GM12878 (cell line): ENCODE data around the gene LRRIQ1. TPM values are rescaled to one million over a fixed set of nuclear protein-coding genes. Genes with fewer than 3 reads are reported as not detected.

Source experiments
- ATAC-seq: fragments of 200-7000 bp; cut with Tn5 transposase; 3 replicates; pipeline ENCODE4 v1.9.1; 2020; ENCODE audit warnings: mild to moderate bottlenecking, moderate library complexity
- BruUV-seq: library from RNA; stranded (reverse); fragments of 400-500 nt; replicated peaks from 2 replicates; lab custom pipeline; 2021; lab: Mats Ljungman, UMichigan
- CTCF ChIA-PET: fragments of 300-600 bp; sonication (Branson Sonifier 250); formaldehyde crosslinking; extraction: SDS; loops from one replicate; lab custom pipeline; 2021; ENCODE audit warnings: inconsistent platforms; lab: Yijun Ruan, JAX
- POLR2A ChIA-PET: fragments of 350-600 bp; formaldehyde crosslinking; extraction: SDS; loops from one replicate; lab custom pipeline; 2021; ENCODE audit warnings: inconsistent platforms; lab: Charles Lee
- RAD21 ChIA-PET: fragments of 300-600 bp; sonication (Branson Sonifier 250); formaldehyde crosslinking; loops from one replicate; lab custom pipeline; 2023; ENCODE audit warnings: antibody characterized with exemption; ENCODE audit not compliant: unreplicated experiment; lab: Charles Lee
- SMC1A ChIA-PET: fragments of 300-600 bp; sonication (Branson Sonifier 250); formaldehyde crosslinking; loops from one replicate; lab custom pipeline; 2023; ENCODE audit not compliant: unreplicated experiment, uncharacterized antibody; lab: Charles Lee
- DNase-seq: peaks from one replicate; pipeline ENCODE4 v3.0.0-alpha.2; 2011; ENCODE audit warnings: low read depth, low spot score
- FAIRE-seq: peaks from 3 replicates; lab custom pipeline; 2011; peaks lifted over from hg19 to GRCh38; lab: Jason Lieb, UNC
- H2AFZ ChIP-seq: 2 replicates; pipeline ENCODE4 v1.6.0; 2011; ENCODE audit warnings: low read depth, low read length, control low read depth; ENCODE audit not compliant: control insufficient read depth
- H3K27ac ChIP-seq: 2 replicates; pipeline ENCODE4 v1.5.1; 2011; ENCODE audit warnings: control low read depth; ENCODE audit not compliant: control insufficient read depth, insufficient read depth
- H3K27me3 ChIP-seq, 2 experiments: replicated peaks in 1 of 2; 2 replicates each; pipeline versions ENCODE4 v1.6.0 to v1.6.1; 2011; ENCODE audit warnings: low read length in 1 of 2; ENCODE audit not compliant: control insufficient read depth in 2 of 2, insufficient read depth in 2 of 2
- H3K36me3 ChIP-seq, 2 experiments: 2 replicates each; pipeline ENCODE4 v1.5.1; 2011; ENCODE audit warnings: low read length in 1 of 2; ENCODE audit not compliant: control insufficient read depth in 2 of 2, insufficient read depth in 2 of 2
- H3K4me1 ChIP-seq: 2 replicates; pipeline ENCODE4 v1.6.1; 2011; ENCODE audit warnings: mild to moderate bottlenecking, low read length, moderate library complexity, mixed read lengths; ENCODE audit not compliant: control insufficient read depth, insufficient read depth
- H3K4me2 ChIP-seq: 2 replicates; pipeline ENCODE4 v1.6.0; 2011; ENCODE audit warnings: control low read depth; ENCODE audit not compliant: control insufficient read depth, insufficient read depth
- H3K4me3 ChIP-seq: fragments of 200-600 bp; sonication (generic); 2 replicates; pipeline ENCODE4 v1.5.1; 2016
- H3K79me2 ChIP-seq: 2 replicates; pipeline ENCODE4 v1.6.0; 2011; ENCODE audit warnings: low read length; ENCODE audit not compliant: control insufficient read depth, insufficient read depth
- H3K9ac ChIP-seq: 2 replicates; pipeline ENCODE4 v1.8.0; 2011; ENCODE audit warnings: low read length, control low read depth, mixed read lengths; ENCODE audit not compliant: control insufficient read depth, insufficient read depth
- H3K9me3 ChIP-seq: replicated peaks from 3 replicates; pipeline ENCODE4 v1.5.1; 2011; ENCODE audit warnings: mild to moderate bottlenecking, low read length; ENCODE audit not compliant: control insufficient read depth, insufficient read depth
- H4K20me1 ChIP-seq: 2 replicates; pipeline ENCODE4 v1.6.0; 2011; ENCODE audit not compliant: control insufficient read depth, insufficient read depth
- ASH2L ChIP-seq: fragments of 300-600, 200-600 bp; sonication (generic); IDR thresholded peaks from 2 replicates; pipeline ENCODE4 v1.6.1; 2017; ENCODE audit warnings: low read depth, mild to moderate bottlenecking, borderline replicate concordance
- HDAC2 ChIP-seq: fragments of 200-600 bp; sonication (generic); IDR thresholded peaks from 2 replicates; pipeline ENCODE4 v1.6.1; 2017
- NFIC ChIP-seq: IDR thresholded peaks from 2 replicates; pipeline ENCODE4 v1.6.1; 2012; ENCODE audit warnings: low read depth, mild to moderate bottlenecking, inconsistent platforms, low read length, moderate library complexity
- PAX8 ChIP-seq: fragments of 450-650 bp; IDR thresholded peaks from 2 replicates; pipeline ENCODE4 v1.6.1; 2017; ENCODE audit warnings: mild to moderate bottlenecking, moderate library complexity
- RELA ChIP-seq: fragments of 450-650 bp; IDR thresholded peaks from 2 replicates; pipeline ENCODE4 v1.8.0; 2014; ENCODE audit warnings: borderline replicate concordance; ENCODE audit not compliant: partially characterized antibody
- SIX5 ChIP-seq: IDR thresholded peaks from 2 replicates; pipeline ENCODE4 v1.6.1; 2011; ENCODE audit warnings: mild to moderate bottlenecking, low read depth, low read length, moderate library complexity; ENCODE audit not compliant: severe bottlenecking
- ZNF217 ChIP-seq: fragments of 450-650 bp; IDR thresholded peaks from 2 replicates; pipeline ENCODE4 v1.6.1; 2017; ENCODE audit warnings: antibody characterized with exemption, mild to moderate bottlenecking
- ZZZ3 ChIP-seq: IDR thresholded peaks from 2 replicates; pipeline ENCODE4 v1.6.1; 2011; ENCODE audit warnings: low read depth; ENCODE audit not compliant: control insufficient read depth, insufficient read length
- in situ Hi-C: fragments of 300-500 bp; cut with MboI; formaldehyde crosslinking; loops from 9 replicates; pipeline ENCODE4 v1.14.3; 2018; ENCODE audit warnings: mixed read lengths
- intact Hi-C: fragments of 100-400 bp; cut with micrococcal nuclease; formaldehyde crosslinking; loops from one replicate; pipeline ENCODE4 v1.14.2; 2022; ENCODE audit not compliant: unreplicated experiment
- polyA plus RNA-seq, 11 experiments: library from polyadenylated mRNA; depleted of rRNA in 4 of 11; unstranded in 6 of 11; stranded (reverse) in 5 of 11; fragments of >200 nt; fragmentation: Nextera tagmentation in 4 of 11; fragmentation: Illumina TruSeq in 1 of 11; extraction: Ambion mirVana in 4 of 11; extraction: Trizol in 1 of 11; gene quantifications; 1 replicate in 1 of 11; 2 replicates in 10 of 11; pipeline versions ENCODE4 v1.2.1 to v1.2.3, GENCODE V29; 2011 to 2016; ENCODE audit warnings: inconsistent platforms in 2 of 11, missing spikeins in 2 of 11, low read depth in 1 of 11
- total RNA-seq, 4 experiments: library from RNA; depleted of rRNA in 3 of 4; stranded (reverse); fragments of >200 nt in 3 of 4; fragmentation: Illumina TruSeq in 1 of 4; extraction: Trizol in 1 of 4; gene quantifications; 2 replicates each; pipeline versions ENCODE4 v1.2.1 to v1.2.3, GENCODE V29; 2013 to 2021
- TF ChIP-seq, protein P1 (sequence below): fragments of 450-650 bp; IDR thresholded peaks from 2 replicates; pipeline ENCODE4 v1.6.1; 2016; ENCODE audit warnings: mild to moderate bottlenecking

Gene LRRIQ1
- total and polyA plus RNA-seq, 10 of the 15 experiments (the other 5 are each of a cell fraction or from before 2014, with no cell fraction given): 0.14 to 0.45 (median 0.37) TPM; not detected in 4

DNA sequence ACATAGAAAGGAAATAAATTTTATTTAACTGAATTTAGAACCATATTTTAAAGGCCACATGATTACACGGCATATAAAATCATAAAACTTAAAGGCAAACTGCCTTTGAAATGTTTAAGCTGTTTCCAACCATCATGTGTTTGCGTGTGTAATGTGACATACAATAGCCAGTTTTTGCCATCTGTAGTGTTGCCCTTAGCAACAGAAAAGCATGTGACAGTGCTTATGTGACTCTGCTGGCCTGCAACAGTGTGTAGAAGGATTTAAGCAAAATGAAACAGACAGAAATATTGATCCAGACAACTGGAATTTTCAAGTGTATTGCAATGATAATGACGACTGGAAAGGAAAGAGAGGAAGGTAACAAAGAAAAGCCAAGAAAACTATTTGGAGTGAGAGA, 49.6 kb upstream of the LRRIQ1 start (continued):
- TF ChIP-seq, protein P1, sequence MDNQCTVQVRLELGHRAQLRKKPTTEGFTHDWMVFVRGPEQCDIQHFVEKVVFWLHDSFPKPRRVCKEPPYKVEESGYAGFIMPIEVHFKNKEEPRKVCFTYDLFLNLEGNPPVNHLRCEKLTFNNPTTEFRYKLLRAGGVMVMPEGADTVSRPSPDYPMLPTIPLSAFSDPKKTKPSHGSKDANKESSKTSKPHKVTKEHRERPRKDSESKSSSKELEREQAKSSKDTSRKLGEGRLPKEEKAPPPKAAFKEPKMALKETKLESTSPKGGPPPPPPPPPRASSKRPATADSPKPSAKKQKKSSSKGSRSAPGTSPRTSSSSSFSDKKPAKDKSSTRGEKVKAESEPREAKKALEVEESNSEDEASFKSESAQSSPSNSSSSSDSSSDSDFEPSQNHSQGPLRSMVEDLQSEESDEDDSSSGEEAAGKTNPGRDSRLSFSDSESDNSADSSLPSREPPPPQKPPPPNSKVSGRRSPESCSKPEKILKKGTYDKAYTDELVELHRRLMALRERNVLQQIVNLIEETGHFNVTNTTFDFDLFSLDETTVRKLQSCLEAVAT: no peak

DNA sequence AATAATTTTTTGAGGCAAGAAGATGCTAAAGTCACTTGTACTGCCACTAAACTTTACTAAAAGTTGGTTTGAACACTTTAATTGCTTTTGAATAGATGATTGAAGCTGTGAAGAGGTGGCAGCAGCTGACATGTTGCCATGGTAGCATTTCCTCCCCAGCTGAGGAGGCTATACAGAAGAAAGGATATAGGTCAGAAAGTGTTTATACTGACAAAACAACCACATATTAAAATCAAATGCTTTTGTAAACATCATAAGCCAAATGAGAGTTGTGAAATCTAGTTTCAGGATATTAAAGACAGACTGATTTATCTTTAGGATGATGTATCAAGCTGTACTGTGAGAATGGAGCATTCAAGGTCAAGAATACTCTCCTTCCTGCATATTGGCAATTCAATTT, 41.7 kb upstream of the LRRIQ1 start:
- Histone ChIP-seq H3K9me3 (no peaks in the 10 kb centered on the region), H3K9ac (no peak overlapping the region), H3K27ac (no peak overlapping the region), H2AFZ (no peak overlapping the region), H3K36me3 (no peaks in the 10 kb centered on the region), H3K4me3 (no peak overlapping the region), H3K4me2 (no peak overlapping the region), H3K79me2 (no peaks in the 10 kb centered on the region), H3K4me1 (no peaks in the 10 kb centered on the region), H3K27me3 (no peaks in the 10 kb centered on the region), H4K20me1 (no peaks in the 10 kb centered on the region)
- ATAC-seq: no peak
- ChIA-PET RAD21 (no interaction called here), CTCF (no interaction called here), POLR2A (interaction anchor here (0.6 kb wide), 1 partner anchor 9 kb away, joined by 3 read pairs; no protein-coding TSS in a partner anchor), SMC1A (interaction anchor here (0.8 kb wide), 1 partner anchor 112 kb away, joined by 3 read pairs; no protein-coding TSS in a partner anchor)
- intact Hi-C loops: no loop called here
- DNase-seq: no peak
- no peak for TF ChIP-seq RELA
- no peak for TF ChIP-seq PAX8
- no peak for TF ChIP-seq HDAC2
- TF ChIP-seq ZZZ3: no peak
- TF ChIP-seq ASH2L: no peak
- TF ChIP-seq ZNF217: no peak
- no peak for TF ChIP-seq SIX5
- no peak for TF ChIP-seq NFIC
- FAIRE-seq: no peak
- no TSS peak for BruUV-seq
- in situ Hi-C loops: no loop called here
